Neural progenitor cell (in vitro differentiated cells): ENCODE data around the gene ARHGEF5. TPM values are rescaled to one million over a fixed set of nuclear protein-coding genes. Genes with fewer than 3 reads are reported as not detected.
"Not testable (repeated sequence)": the region's sequence is repeated elsewhere in the genome, so short reads cannot be mapped to it uniquely, and the experiment has no call there.

ENCODE experiments used
- DNase-seq: peaks from one replicate; pipeline ENCODE4 v3.0.0-alpha.2; 2016; ENCODE audit warnings: low spot score
- H2AFZ ChIP-seq: fragments of 200-600 bp; sonication (generic); replicated peaks from 2 replicates; pipeline ENCODE4 v1.6.1; 2016; ENCODE audit warnings: antibody characterized with exemption
- H3F3A ChIP-seq: fragments of 200-600 bp; sonication (generic); 2 replicates; pipeline ENCODE4 v1.6.1; 2016; ENCODE audit warnings: antibody characterized with exemption, low read depth
- H3K27ac ChIP-seq: fragments of 200-600 bp; sonication (generic); 2 replicates; pipeline ENCODE4 v1.5.1; 2016; ENCODE audit warnings: mild to moderate bottlenecking
- H3K27me3 ChIP-seq: fragments of 200-600 bp; sonication (generic); 2 replicates; pipeline ENCODE4 v1.6.1; 2016; ENCODE audit warnings: mild to moderate bottlenecking, moderate library complexity
- H3K36me3 ChIP-seq: fragments of 200-600 bp; sonication (generic); 2 replicates; pipeline ENCODE4 v1.5.1; 2016
- H3K4me1 ChIP-seq: fragments of 200-600 bp; sonication (generic); 2 replicates; pipeline ENCODE4 v1.6.1; 2016; ENCODE audit warnings: mixed run types
- H3K4me2 ChIP-seq: fragments of 200-600 bp; sonication (generic); 2 replicates; pipeline ENCODE4 v1.6.1; 2016
- H3K4me3 ChIP-seq: fragments of 200-600 bp; sonication (generic); 2 replicates; pipeline ENCODE4 v1.5.1; 2016
- H3K79me2 ChIP-seq: fragments of 200-600 bp; sonication (generic); 2 replicates; pipeline ENCODE4 v1.6.1; 2016; ENCODE audit warnings: low read depth
- H3K9ac ChIP-seq: fragments of 200-600 bp; sonication (generic); 2 replicates; pipeline ENCODE4 v1.6.1; 2016
- H3K9me3 ChIP-seq: fragments of 200-600 bp; sonication (generic); 2 replicates; pipeline ENCODE4 v1.5.1; 2016; ENCODE audit warnings: low read depth
- H4K20me1 ChIP-seq: fragments of 200-600 bp; sonication (generic); 2 replicates; pipeline ENCODE4 v1.6.1; 2016; ENCODE audit warnings: low read depth
- H3K27ac Mint-ChIP-seq: 3 replicates; pipeline ENCODE4 v1.8.0; 2021; ENCODE audit warnings: mixed read lengths
- H3K27me3 Mint-ChIP-seq: 2 replicates; pipeline ENCODE4 v1.8.0; 2022; ENCODE audit warnings: low read depth, mild to moderate bottlenecking, inconsistent platforms, moderate library complexity, mixed read lengths; ENCODE audit not compliant: insufficient read depth
- H3K36me3 Mint-ChIP-seq: 3 replicates; pipeline ENCODE4 v1.8.0; 2021; ENCODE audit warnings: mixed read lengths
- H3K4me1 Mint-ChIP-seq: 3 replicates; pipeline ENCODE4 v1.8.0; 2021; ENCODE audit warnings: mixed read lengths
- H3K4me3 Mint-ChIP-seq: 3 replicates; pipeline ENCODE4 v1.8.0; 2021; ENCODE audit warnings: mild to moderate bottlenecking, moderate library complexity, mixed read lengths
- H3K9me3 Mint-ChIP-seq: 3 replicates; pipeline ENCODE4 v1.8.0; 2020; ENCODE audit warnings: mixed read lengths
- total RNA-seq: library from RNA; depleted of rRNA; stranded (reverse); fragments of >200 nt; gene quantifications from 2 replicates; pipeline ENCODE4 v1.2.3, GENCODE V29; 2015; ENCODE audit warnings: low replicate concordance

The ARHGEF5 gene
- total RNA-seq, 1 donor from 2014 or later: 3.7 TPM

- H3F3A ChIP-seq, H4K20me1 ChIP-seq, H3K4me3 Mint-ChIP-seq, H3K36me3 Mint-ChIP-seq, H3K27me3 ChIP-seq, H3K79me2 ChIP-seq, H3K4me3 ChIP-seq, H3K9ac ChIP-seq, H3K36me3 ChIP-seq, H3K27me3 Mint-ChIP-seq, H2AFZ ChIP-seq, H3K9me3 ChIP-seq, H3K27ac ChIP-seq, DNase-seq, H3K4me2 ChIP-seq, H3K4me1 Mint-ChIP-seq, H3K27ac Mint-ChIP-seq, H3K4me1 ChIP-seq, H3K9me3 Mint-ChIP-seq: not testable (repeated sequence)
These were observed 29.3 kb upstream of the ARHGEF5 start for GRCh38 chr7:144325868-144326267.

- H3K79me2 ChIP-seq, H3F3A ChIP-seq, H3K9me3 Mint-ChIP-seq, H3K4me2 ChIP-seq, H3K4me3 Mint-ChIP-seq, H3K36me3 Mint-ChIP-seq, H3K27ac Mint-ChIP-seq, H3K9me3 ChIP-seq, H3K4me3 ChIP-seq, H4K20me1 ChIP-seq, H3K27ac ChIP-seq, H2AFZ ChIP-seq, H3K36me3 ChIP-seq, H3K27me3 ChIP-seq, H3K4me1 Mint-ChIP-seq, H3K9ac ChIP-seq, H3K4me1 ChIP-seq, DNase-seq, H3K27me3 Mint-ChIP-seq: not testable (repeated sequence)
These were observed 25.2 kb upstream of the ARHGEF5 start for GRCh38 chr7:144330044-144330443.

GRCh38 chr7:144331221-144331995 is 23.8 kb upstream of the ARHGEF5 start:
- H3K9me3 Mint-ChIP-seq: not testable (repeated sequence)

GRCh38 chr7:144331996-144332288 is 23.3 kb upstream of the ARHGEF5 start:
- not testable (repeated sequence) for H3K4me1 Mint-ChIP-seq, H3K9me3 Mint-ChIP-seq, H3K79me2 ChIP-seq, H3K4me3 ChIP-seq, H3K27ac Mint-ChIP-seq, H3K9me3 ChIP-seq, DNase-seq, H3K9ac ChIP-seq, H3F3A ChIP-seq, H3K4me2 ChIP-seq, H3K36me3 Mint-ChIP-seq, H3K36me3 ChIP-seq, H3K4me1 ChIP-seq, H3K27ac ChIP-seq, H3K4me3 Mint-ChIP-seq, H4K20me1 ChIP-seq, H2AFZ ChIP-seq, H3K27me3 ChIP-seq, H3K27me3 Mint-ChIP-seq

More at GRCh38 chr7:144331221-144331995, 23.8 kb upstream of the ARHGEF5 start:
- H3K27ac ChIP-seq, H3K36me3 ChIP-seq, H3K27me3 ChIP-seq, H3F3A ChIP-seq, H3K27me3 Mint-ChIP-seq, H3K4me3 ChIP-seq, H3K4me3 Mint-ChIP-seq, H3K4me2 ChIP-seq, H3K79me2 ChIP-seq, H4K20me1 ChIP-seq, DNase-seq, H3K36me3 Mint-ChIP-seq, H3K27ac Mint-ChIP-seq, H3K4me1 ChIP-seq, H3K9ac ChIP-seq, H3K9me3 ChIP-seq, H3K4me1 Mint-ChIP-seq, H2AFZ ChIP-seq: not testable (repeated sequence)

GRCh38 chr7:144348625-144349024 is 6.6 kb upstream of the ARHGEF5 start:
- H3K4me2 ChIP-seq, H3K9me3 ChIP-seq, H4K20me1 ChIP-seq, H3K27me3 ChIP-seq, H2AFZ ChIP-seq, H3K79me2 ChIP-seq, H3K27ac ChIP-seq, H3K27me3 Mint-ChIP-seq, H3K4me1 Mint-ChIP-seq, H3K9ac ChIP-seq, H3K36me3 ChIP-seq, DNase-seq, H3K9me3 Mint-ChIP-seq, H3F3A ChIP-seq, H3K36me3 Mint-ChIP-seq, H3K4me3 Mint-ChIP-seq, H3K4me1 ChIP-seq, H3K4me3 ChIP-seq, H3K27ac Mint-ChIP-seq: not testable (repeated sequence)

- not testable (repeated sequence) for H3K9ac ChIP-seq, H3K27me3 Mint-ChIP-seq, H3K9me3 ChIP-seq, H4K20me1 ChIP-seq, H3K36me3 Mint-ChIP-seq, DNase-seq, H2AFZ ChIP-seq, H3K79me2 ChIP-seq, H3F3A ChIP-seq, H3K27ac Mint-ChIP-seq, H3K4me1 Mint-ChIP-seq, H3K9me3 Mint-ChIP-seq, H3K4me3 Mint-ChIP-seq, H3K27ac ChIP-seq, H3K27me3 ChIP-seq, H3K36me3 ChIP-seq, H3K4me3 ChIP-seq, H3K4me1 ChIP-seq, H3K4me2 ChIP-seq
These were observed 3.5 kb upstream of the ARHGEF5 start for GRCh38 chr7:144351667-144352066.

GRCh38 chr7:144356185-144356584 is 983 bp downstream of the ARHGEF5 start:
- not testable (repeated sequence) for H3K36me3 Mint-ChIP-seq, H3K4me3 ChIP-seq, H3K4me1 Mint-ChIP-seq, H2AFZ ChIP-seq, H3K36me3 ChIP-seq, DNase-seq, H3K4me3 Mint-ChIP-seq, H3K27me3 Mint-ChIP-seq, H3K79me2 ChIP-seq, H3K9me3 ChIP-seq, H3K4me1 ChIP-seq, H3K27ac Mint-ChIP-seq, H3K4me2 ChIP-seq, H4K20me1 ChIP-seq, H3K9me3 Mint-ChIP-seq, H3F3A ChIP-seq, H3K27me3 ChIP-seq, H3K27ac ChIP-seq, H3K9ac ChIP-seq

GRCh38 chr7:144356860-144357259 is 1.7 kb downstream of the ARHGEF5 start:
- H3K27ac ChIP-seq, H4K20me1 ChIP-seq, H3K4me3 ChIP-seq, H3K36me3 ChIP-seq, H3K27me3 ChIP-seq, H3K4me3 Mint-ChIP-seq, H3K79me2 ChIP-seq, H3K4me2 ChIP-seq, H3F3A ChIP-seq, H3K36me3 Mint-ChIP-seq, H3K9ac ChIP-seq, H3K27me3 Mint-ChIP-seq, H3K27ac Mint-ChIP-seq, DNase-seq, H3K9me3 Mint-ChIP-seq, H3K4me1 Mint-ChIP-seq, H2AFZ ChIP-seq, H3K9me3 ChIP-seq, H3K4me1 ChIP-seq: not testable (repeated sequence)
